NCI-H345 treated with DMSO at 0.1 percent for 48 hours (cell line): ENCODE results near the gene ILF3.
"Not testable (repeated sequence)": the region's sequence is repeated elsewhere in the genome, so short reads cannot be mapped to it uniquely, and the experiment has no call there.

Experiments
- DNase-seq: peaks from one replicate; lab custom pipeline; 2025; ENCODE audit not compliant: unreplicated experiment; lab: John Stamatoyannopoulos, UW

The ILF3 gene

DNA sequence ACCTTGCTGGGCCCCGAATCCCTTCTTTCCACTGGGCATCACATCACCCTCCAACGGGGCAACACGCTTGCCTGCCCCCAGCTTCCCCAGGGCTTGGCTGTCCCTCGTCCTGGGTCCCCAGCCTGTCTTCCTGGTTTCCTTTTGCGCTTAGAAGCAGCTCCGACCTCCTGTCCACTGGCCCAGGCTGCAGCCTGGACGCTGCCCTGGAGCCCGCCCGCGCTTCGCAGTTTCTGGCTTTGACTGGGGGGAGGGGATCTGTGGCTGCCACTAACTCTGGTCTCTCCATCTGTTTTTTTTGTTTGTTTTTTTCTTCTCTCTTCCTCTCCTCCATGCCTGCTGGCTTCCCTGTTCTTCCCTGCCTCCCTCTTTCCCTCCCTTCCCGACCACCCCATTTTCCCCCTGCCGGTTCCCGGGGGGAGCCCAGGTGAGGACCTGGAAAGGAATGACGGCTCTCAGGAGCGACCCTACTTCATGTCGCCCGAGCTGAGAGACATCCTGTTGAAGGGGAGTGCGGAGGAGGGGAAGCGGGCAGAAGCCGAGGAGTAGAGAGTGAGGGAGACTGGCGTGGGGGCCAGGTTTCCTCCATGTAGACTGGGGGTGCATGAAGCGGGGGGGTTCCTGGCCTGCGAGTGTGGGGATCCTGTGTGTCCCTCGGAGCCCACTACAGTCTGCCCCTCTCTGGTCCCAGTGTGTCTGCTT, 11.5 kb upstream of the ILF3 start:
- no peak for DNase-seq

GRCh38 chr19:10643172-10643967, 10.8 kb upstream of the ILF3 start:
- DNase-seq: no peak

- no peak for DNase-seq
Observed at GRCh38 chr19:10643968-10644259, 10.2 kb upstream of the ILF3 start.

GRCh38 chr19:10644260-10645007, 9.7 kb upstream of the ILF3 start:
- peak; percentile 56 for DNase-seq

- no peak for DNase-seq
Observed at GRCh38 chr19:10646456-10647159, 7.5 kb upstream of the ILF3 start.

GRCh38 chr19:10648360-10648759, 5.8 kb upstream of the ILF3 start:
- no peak for DNase-seq

DNA sequence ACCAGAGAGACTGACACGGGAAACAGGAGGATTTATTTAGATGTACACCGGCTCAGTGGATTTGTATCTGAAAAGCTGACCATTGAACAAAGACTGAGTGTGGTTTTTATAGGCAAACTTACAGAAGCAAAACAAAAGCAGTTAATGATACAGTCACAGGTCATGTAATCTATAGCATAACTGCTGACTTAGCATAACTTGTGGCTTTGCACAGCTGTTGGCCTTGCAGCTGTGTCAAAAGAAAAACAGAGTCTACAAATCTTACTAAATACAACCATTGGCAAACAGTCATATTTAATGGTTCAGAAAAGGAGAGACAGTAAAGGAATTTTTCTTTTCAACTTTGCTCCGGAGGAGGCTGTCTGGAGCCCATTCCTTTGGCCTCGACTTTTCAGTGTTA, 2.3 kb upstream of the ILF3 start:
- DNase-seq: no peak

- no peak for DNase-seq
Observed at GRCh38 chr19:10653482-10653731, 739 bp upstream of the ILF3 start.

- peak; percentile 30 for DNase-seq
Observed at GRCh38 chr19:10654610-10655456, 687 bp downstream of the ILF3 start.

DNA sequence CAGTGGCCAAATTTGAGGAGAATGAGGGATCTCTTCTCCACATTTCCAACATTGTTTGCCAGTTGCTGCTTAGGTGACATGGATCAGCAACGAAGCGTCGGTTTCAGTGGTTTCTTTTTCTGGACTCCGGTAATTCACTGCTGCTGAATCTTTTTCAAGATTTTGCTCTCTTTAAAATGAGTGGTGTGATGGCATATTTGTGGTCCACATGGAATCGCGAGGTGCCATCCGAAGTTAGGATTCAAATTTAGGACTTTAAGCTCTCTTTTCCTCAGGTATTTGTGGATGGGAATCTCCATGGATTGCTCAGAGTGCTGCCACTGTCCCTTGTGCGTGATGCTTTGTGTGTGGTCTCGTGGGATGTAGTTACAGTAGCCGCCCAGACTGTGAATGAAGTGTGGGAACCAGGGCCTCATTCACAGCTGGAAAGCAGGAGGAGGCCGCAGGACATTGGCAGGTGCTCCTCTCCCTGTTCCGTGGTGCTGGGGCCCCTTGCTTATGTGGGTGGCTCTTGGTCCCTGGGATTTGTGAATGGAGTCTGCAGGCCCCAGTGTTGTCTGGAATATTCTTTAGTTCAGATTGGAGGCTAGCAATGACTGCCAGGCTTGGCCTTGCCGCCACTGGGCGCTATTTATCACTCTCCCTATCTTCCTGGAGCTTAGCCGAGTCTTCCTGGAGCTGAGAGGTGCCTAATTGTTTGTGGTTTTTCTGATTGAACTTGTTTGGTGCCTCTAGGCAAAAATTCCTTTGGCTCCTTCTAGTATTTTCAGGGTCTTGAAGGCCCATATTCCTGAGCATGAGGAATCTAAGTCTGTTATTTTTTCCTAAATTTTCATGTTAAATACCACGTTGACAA, 1.5 kb downstream of the ILF3 start:
- no peak for DNase-seq

- no peak for DNase-seq
Observed at GRCh38 chr19:10660346-10660745, 6.2 kb downstream of the ILF3 start.

GRCh38 chr19:10661946-10662345, 7.8 kb downstream of the ILF3 start:
- no peak for DNase-seq

- no peak for DNase-seq
Observed at GRCh38 chr19:10662384-10663251, 8.5 kb downstream of the ILF3 start.

DNA sequence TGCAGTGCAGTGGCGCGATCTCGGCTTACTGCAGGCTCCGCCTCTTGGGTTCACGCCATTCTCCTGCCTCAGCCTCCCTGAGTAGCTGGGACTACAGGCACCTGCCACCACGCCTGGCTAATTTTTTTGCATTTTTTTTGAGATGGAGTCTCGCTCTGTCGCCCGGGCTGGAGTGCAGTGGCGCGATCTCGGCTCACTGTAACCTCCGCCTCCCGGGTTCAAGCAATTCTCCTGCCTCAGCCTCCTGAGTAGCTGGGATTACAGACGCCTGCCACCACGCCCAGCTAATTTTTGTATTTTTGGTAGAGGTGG, 9.1 kb downstream of the ILF3 start:
- DNase-seq: not testable (repeated sequence)

DNA sequence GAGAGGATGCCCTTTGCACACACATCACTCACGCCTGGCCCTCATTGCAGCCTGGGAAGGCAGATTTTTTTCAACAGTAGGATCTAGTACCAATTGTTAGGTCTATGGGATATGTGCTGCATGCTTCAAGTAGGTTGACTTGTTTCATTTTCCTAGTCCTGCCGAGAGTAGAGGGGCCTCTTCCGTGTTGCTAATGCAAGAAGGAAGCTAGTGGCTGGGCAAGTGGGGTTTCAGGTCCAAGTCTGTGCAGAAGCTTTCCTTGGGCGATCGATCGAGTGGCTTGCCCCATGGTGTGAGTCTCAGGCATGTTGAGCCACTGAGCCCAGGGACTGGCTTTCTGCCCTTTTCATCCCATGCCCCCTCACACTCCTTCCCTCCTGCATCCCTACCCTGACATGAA, 13.7 kb downstream of the ILF3 start:
- no peak for DNase-seq

DNA sequence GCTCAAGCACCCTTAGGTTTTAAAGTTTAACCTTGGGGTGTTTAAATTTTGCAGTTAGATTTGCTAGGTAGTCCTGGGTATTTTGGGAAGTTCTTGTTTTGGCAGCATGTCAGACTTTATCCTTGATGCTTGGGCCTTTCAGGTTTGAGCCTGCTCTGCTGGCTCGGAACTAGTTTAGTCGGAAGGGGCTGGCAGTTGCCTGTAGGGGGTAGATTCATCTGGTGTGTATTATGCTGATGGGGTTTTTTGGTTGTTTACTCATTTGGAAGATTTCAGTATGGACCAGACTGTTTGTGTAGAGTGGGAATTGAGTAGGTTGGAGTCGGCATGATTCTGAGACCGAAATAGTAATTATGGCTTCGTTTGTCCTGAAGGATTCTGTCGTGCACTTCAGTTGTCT, 15.1 kb downstream of the ILF3 start:
- DNase-seq: no peak

- DNase-seq: no peak
Observed at GRCh38 chr19:10670182-10670581, 16.0 kb downstream of the ILF3 start.

- DNase-seq: no peak
Observed at GRCh38 chr19:10670876-10671804, 17.0 kb downstream of the ILF3 start.
